Coronary artery (tissue), 2 donors: ENCODE measurements around the gene TIGAR.

Experiments
- DNase-seq: peaks from one replicate; pipeline ENCODE4 v3.0.0-alpha.2; 2017; ENCODE audit warnings: low spot score
- H3K27ac ChIP-seq, 2 donors: fragments of 200-600 bp; sonication (generic); one replicate each; pipeline ENCODE4 v1.5.1; 2016 to 2019
- H3K4me3 ChIP-seq: fragments of 200-600 bp; sonication (generic); 2 replicates; pipeline ENCODE4 v1.5.1; 2016; ENCODE audit warnings: mild to moderate bottlenecking, moderate library complexity
- TF ChIP-seq, protein P1 (sequence below): fragments of 200-600 bp; sonication (generic); IDR thresholded peaks from one replicate; pipeline ENCODE4 v1.5.1; 2019; ENCODE audit warnings: antibody characterized with exemption

TIGAR gene, protein sequence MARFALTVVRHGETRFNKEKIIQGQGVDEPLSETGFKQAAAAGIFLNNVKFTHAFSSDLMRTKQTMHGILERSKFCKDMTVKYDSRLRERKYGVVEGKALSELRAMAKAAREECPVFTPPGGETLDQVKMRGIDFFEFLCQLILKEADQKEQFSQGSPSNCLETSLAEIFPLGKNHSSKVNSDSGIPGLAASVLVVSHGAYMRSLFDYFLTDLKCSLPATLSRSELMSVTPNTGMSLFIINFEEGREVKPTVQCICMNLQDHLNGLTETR

DNA sequence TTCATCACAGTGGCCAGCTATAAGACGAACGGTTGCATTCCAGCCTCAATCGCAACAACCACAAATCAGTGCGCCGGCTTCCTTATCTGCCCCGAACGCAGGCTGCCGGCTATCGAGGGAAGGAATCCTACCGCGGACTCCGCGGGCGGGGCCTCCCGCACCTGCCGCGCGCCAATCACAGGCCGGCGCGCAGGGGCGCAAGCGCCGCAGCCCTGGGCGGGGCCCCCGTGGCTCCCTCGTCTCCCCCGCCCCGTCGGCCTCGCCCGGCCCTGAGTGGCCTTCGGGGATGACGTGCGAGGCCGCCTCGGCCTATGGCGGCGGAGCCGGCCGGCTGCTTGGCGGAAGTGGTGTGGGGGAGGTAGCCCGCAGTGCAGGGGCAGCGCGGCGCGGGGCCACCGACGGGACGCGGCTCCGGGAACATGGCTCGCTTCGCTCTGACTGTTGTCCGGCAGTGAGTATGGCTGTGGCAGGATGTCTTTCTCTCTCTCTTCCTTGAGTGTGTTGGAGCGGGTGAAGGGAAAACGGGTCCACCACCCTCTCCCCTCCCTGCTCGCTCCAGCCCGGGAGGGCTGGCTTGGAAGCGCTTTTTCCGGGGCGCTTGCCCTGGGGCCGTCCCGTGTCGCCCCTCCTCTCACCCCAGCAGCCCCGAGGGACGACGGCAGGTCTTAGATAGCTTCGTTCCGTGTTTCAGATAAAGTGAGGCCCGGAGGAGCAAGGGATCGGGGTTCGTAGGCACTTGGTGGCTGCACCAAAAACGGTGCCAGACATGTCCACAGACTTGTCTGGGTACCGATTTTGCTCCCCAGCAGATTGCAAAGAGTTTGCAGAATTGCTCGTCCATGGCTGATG is at the start of gene TIGAR:
TSS of gene TIGAR (plus strand) at position 361 of the 849 bp plus-strand sequence. CDS start at position 420, 59 bp downstream.
- TF ChIP-seq, protein P1, sequence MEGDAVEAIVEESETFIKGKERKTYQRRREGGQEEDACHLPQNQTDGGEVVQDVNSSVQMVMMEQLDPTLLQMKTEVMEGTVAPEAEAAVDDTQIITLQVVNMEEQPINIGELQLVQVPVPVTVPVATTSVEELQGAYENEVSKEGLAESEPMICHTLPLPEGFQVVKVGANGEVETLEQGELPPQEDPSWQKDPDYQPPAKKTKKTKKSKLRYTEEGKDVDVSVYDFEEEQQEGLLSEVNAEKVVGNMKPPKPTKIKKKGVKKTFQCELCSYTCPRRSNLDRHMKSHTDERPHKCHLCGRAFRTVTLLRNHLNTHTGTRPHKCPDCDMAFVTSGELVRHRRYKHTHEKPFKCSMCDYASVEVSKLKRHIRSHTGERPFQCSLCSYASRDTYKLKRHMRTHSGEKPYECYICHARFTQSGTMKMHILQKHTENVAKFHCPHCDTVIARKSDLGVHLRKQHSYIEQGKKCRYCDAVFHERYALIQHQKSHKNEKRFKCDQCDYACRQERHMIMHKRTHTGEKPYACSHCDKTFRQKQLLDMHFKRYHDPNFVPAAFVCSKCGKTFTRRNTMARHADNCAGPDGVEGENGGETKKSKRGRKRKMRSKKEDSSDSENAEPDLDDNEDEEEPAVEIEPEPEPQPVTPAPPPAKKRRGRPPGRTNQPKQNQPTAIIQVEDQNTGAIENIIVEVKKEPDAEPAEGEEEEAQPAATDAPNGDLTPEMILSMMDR, result no peak
- peak within 1 kb of the TSS; percentile 80 for H3K27ac ChIP-seq
- DNase-seq, result peak; percentile 96
- peak within 1 kb of the TSS; percentile 96 for H3K4me3 ChIP-seq

DNA sequence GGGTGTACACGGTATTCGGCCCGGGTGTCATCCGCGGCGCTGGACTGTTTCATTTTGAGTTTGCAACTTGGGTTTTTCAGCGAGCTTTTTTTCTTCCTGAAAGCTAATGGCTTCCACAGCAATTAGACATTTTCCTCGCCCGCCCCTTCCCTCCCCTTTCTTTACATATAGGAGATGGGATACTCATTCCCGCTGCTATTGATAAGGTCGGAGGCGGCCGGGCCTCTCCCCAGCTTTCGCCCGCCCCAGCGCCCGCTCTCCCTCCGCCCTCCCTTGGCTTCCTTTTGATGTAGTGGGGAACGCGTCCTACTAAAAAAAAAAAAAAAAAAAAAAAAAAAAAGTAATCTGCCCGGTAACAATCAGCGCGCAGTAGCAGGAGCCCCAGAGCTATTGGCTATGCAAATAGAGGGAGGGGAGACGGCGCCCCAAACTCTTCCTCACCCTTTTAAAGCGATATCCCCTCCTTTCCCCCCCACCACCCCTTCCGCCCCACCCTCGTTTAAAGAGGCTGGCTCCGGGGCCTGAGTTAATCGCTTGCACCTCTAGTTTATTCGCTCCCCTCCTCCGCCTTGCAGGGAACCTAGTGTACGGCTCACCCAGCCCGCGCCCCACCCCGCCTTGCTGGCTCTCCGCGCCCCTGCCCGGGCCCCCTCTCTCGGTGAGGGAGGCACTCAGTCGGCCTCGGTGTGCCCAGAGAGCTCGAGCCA is 49.1 kb upstream of the TIGAR start:
- no peak for DNase-seq
- TF ChIP-seq, protein P1, result no peak

DNA sequence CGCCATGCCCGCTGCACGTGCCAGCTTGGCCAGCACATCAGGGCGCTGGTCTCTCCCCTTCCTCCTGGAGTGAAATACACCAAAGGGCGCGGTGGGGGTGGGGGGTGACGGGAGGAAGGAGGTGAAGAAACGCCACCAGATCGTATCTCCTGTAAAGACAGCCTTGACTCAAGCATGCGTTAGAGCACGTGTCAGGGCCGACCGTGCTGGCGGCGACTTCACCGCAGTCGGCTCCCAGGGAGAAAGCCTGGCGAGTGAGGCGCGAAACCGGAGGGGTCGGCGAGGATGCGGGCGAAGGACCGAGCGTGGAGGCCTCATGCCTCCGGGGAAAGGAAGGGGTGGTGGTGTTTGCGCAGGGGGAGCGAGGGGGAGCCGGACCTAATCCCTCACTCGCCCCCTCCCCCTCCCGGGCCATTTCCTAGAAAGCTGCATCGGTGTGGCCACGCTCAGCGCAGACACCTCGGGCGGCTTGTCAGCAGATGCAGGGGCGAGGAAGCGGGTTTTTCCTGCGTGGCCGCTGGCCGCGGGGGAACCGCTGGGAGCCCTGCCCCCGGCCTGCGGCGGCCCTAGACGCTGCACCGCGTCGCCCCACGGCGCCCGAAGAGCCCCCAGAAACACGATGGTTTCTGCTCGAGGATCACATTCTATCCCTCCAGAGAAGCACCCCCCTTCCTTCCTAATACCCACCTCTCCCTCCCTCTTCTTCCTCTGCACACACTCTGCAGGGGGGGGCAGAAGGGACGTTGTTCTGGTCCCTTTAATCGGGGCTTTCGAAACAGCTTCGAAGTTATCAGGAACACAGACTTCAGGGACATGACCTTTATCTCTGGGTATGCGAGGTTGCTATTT is 48.4 kb upstream of the TIGAR start:
- TF ChIP-seq, protein P1, result no peak
- DNase-seq, result peak; percentile 73
- peak overlapping the region; percentile 96 for H3K4me3 ChIP-seq
- H3K27ac ChIP-seq, result peak overlapping the region; percentile 96 to 97

More for the DNA sequence above, 49.1 kb upstream of the TIGAR start:
- H3K27ac ChIP-seq, result peak overlapping the region; percentile 96 to 97
- H3K4me3 ChIP-seq, result peak overlapping the region; percentile 96

DNA sequence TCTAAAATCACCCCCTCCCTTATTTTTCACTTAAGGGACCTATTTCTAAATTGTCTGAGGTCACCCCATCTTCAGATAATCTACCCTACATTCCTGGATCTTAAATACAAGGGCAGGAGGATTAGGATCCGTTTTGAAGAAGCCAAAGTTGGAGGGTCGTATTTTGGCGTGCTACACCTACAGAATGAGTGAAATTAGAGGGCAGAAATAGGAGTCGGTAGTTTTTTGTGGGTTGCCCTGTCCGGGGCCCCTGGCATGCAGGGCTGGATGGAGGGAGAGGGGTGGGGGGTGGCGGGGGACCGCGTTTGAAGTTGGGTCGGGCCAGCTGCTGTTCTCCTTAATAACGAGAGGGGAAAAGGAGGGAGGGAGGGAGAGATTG is 47.8 kb upstream of the TIGAR start:
- Histone ChIP-seq H3K27ac (peak overlapping the region; percentile 96 to 97), H3K4me3 (peak overlapping the region; percentile 96)
- TF ChIP-seq, protein P1, result no peak
- DNase-seq, result no peak

DNA sequence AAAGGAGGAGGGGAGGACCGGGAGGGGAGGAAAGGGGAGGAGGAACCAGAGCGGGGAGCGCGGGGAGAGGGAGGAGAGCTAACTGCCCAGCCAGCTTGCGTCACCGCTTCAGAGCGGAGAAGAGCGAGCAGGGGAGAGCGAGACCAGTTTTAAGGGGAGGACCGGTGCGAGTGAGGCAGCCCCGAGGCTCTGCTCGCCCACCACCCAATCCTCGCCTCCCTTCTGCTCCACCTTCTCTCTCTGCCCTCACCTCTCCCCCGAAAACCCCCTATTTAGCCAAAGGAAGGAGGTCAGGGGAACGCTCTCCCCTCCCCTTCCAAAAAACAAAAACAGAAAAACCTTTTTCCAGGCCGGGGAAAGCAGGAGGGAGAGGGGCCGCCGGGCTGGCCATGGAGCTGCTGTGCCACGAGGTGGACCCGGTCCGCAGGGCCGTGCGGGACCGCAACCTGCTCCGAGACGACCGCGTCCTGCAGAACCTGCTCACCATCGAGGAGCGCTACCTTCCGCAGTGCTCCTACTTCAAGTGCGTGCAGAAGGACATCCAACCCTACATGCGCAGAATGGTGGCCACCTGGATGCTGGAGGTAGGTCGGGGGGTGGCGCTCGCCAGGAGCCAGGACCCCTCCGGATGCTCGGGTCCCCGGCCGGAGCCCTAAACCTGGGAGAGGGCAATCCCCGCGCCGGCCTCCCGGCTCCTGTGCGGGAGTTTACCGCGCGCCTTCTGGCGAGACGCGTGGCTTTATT is 47.2 kb upstream of the TIGAR start, which contains the start of gene CCND2:
TSS of gene CCND2 (plus strand) at position 111 of the 744 bp plus-strand sequence. CDS start at position 390, 279 bp downstream.
- TF ChIP-seq, protein P1, result no peak
- peak; percentile 91 for DNase-seq
- Histone ChIP-seq H3K27ac (peak within 1 kb of the TSS; percentile 96 to 97), H3K4me3 (peak within 1 kb of the TSS; percentile 96)
